Measurements from ENCODE around the gene FEM1C. TPM values are rescaled to one million over a fixed set of nuclear protein-coding genes. Genes with fewer than 3 reads are reported as not detected.

The FEM1C gene
- total RNA-seq, 2 experiments from 2014 or later = 5.6 to 9.0 TPM

DNA sequence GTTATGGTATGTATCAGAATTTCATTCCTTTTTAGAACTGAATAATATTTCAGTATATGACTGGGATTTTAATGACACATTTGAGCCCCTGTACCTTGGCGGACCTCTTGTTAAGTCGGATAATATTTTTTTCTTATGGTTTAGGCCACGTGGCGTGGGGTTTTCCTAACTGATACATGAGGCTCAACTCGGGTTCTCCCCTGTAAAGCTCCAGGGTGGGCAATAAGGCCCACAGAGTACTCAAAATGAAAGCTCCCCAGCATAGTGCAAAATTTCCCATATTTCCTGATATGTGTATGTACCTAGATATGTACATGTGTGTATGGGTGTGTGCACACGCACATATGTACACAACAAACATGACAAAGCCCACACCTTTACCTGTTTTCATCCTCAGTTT is 33.2 kb upstream of the FEM1C start:
- CTCF ChIA-PET (ENCODE audit: unreplicated experiment) = no interaction called here
- POLR2A ChIA-PET = interaction anchor here (0.7 to 2.0 kb wide), 5 partner anchors 11 to 375 kb away, joined by 3 to 8 read pairs (median 3); no protein-coding TSS in a partner anchor

DNA sequence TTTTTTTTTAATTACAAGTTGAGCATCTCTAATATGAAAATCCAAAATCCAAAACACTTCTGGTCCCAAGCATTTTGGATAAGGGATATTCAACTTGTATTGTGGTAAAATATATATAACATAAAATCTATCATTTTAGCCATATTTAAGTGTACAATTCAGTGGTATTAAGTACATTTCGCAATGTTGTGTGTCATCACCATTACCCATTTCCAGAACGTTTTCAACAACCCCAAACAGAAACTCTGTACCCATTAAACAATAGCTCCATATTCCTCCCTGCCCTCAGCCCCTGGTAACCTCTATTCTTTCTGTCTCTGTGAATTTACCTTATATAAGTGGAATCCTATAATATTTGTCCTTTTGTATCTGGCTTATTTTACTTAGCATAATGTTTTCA is 32.8 kb upstream of the FEM1C start:
- H3K36me3 ChIP-seq (ENCODE audit: insufficient read depth, low read length) = no peaks in the 10 kb centered on the region
- CTCF ChIA-PET (ENCODE audit: unreplicated experiment) = no interaction called here
- intact Hi-C loops (cut with micrococcal nuclease; ENCODE audit: unreplicated experiment) = no loop called here
- no peak overlapping the region for H2AFZ ChIP-seq (ENCODE audit: low read length)
- no peak overlapping the region for H3K4me2 ChIP-seq (ENCODE audit: low read length)
- no peaks in the 10 kb centered on the region for H4K20me1 ChIP-seq (ENCODE audit: insufficient read depth, low read length)
- H3K79me2 ChIP-seq (ENCODE audit: insufficient read depth, low read depth, low read length) = no peaks in the 10 kb centered on the region
- POLR2A ChIA-PET = interaction anchor here (0.7 to 2.0 kb wide), 6 partner anchors 10 to 375 kb away, joined by 3 to 8 read pairs (median 3); no protein-coding TSS in a partner anchor
- 0 out of 2 replicates have a peak, but pooled peaks cover 3% of the 10 kb centered on the region for H3K9me3 ChIP-seq (ENCODE audit: low read length)
- BruUV-seq (replicated peaks) = no TSS peak
- no peak overlapping the region for H3K4me3 ChIP-seq (ENCODE audit: low read depth, low read length, poor library complexity, severe bottlenecking)
- no peak overlapping the region for H3K27ac ChIP-seq (ENCODE audit: low read depth, low read length, poor library complexity, severe bottlenecking)
- no peak for DNase-seq (ENCODE audit: low spot score)
- no peaks in the 10 kb centered on the region for H3K9me2 ChIP-seq (ENCODE audit: insufficient read depth, low read length)
- TF ChIP-seq, protein P1, sequence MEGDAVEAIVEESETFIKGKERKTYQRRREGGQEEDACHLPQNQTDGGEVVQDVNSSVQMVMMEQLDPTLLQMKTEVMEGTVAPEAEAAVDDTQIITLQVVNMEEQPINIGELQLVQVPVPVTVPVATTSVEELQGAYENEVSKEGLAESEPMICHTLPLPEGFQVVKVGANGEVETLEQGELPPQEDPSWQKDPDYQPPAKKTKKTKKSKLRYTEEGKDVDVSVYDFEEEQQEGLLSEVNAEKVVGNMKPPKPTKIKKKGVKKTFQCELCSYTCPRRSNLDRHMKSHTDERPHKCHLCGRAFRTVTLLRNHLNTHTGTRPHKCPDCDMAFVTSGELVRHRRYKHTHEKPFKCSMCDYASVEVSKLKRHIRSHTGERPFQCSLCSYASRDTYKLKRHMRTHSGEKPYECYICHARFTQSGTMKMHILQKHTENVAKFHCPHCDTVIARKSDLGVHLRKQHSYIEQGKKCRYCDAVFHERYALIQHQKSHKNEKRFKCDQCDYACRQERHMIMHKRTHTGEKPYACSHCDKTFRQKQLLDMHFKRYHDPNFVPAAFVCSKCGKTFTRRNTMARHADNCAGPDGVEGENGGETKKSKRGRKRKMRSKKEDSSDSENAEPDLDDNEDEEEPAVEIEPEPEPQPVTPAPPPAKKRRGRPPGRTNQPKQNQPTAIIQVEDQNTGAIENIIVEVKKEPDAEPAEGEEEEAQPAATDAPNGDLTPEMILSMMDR (conservative IDR thresholded peaks at IDR 0.05; ENCODE audit: low read length) = no peak
- TF ChIP-seq EZH2phosphoT487 (IDR thresholded peaks at IDR 0.05; ENCODE audit: borderline replicate concordance, low read depth, low read length) = no peak
- no peaks in the 10 kb centered on the region for H3K4me1 ChIP-seq (ENCODE audit: insufficient read depth, low read length, poor library complexity, severe bottlenecking)

More for the DNA sequence above, 33.2 kb upstream of the FEM1C start:
- no TSS peak for BruUV-seq (replicated peaks)
- DNase-seq (ENCODE audit: low spot score) = no peak
- H3K36me3 ChIP-seq (ENCODE audit: insufficient read depth, low read length) = no peaks in the 10 kb centered on the region
- H3K4me3 ChIP-seq (ENCODE audit: low read depth, low read length, poor library complexity, severe bottlenecking) = no peak overlapping the region
- H3K4me1 ChIP-seq (ENCODE audit: insufficient read depth, low read length, poor library complexity, severe bottlenecking) = no peaks in the 10 kb centered on the region
- no peak overlapping the region for H3K27ac ChIP-seq (ENCODE audit: low read depth, low read length, poor library complexity, severe bottlenecking)
- H2AFZ ChIP-seq (ENCODE audit: low read length) = no peak overlapping the region
- H4K20me1 ChIP-seq (ENCODE audit: insufficient read depth, low read length) = no peaks in the 10 kb centered on the region
- no peaks in the 10 kb centered on the region for H3K79me2 ChIP-seq (ENCODE audit: insufficient read depth, low read depth, low read length)
- intact Hi-C loops (cut with micrococcal nuclease; ENCODE audit: unreplicated experiment) = no loop called here
- 0 out of 2 replicates have a peak, but pooled peaks cover 3% of the 10 kb centered on the region for H3K9me3 ChIP-seq (ENCODE audit: low read length)
- no peaks in the 10 kb centered on the region for H3K9me2 ChIP-seq (ENCODE audit: insufficient read depth, low read length)
- H3K4me2 ChIP-seq (ENCODE audit: low read length) = no peak overlapping the region
- no peak for TF ChIP-seq EZH2phosphoT487 (IDR thresholded peaks at IDR 0.05; ENCODE audit: borderline replicate concordance, low read depth, low read length)
- TF ChIP-seq, protein P1 (conservative IDR thresholded peaks at IDR 0.05; ENCODE audit: low read length) = no peak
